ENCODE data around the gene ACAP3.

The ACAP3 gene

GRCh38 chr1:1280782-1281481 lies 26.8 kb downstream of the ACAP3 start:
- no peak for TF ChIP-seq CSDC2 (CRISPR knock-in tag; IDR thresholded peaks at IDR 0.05)
- TF ChIP-seq ZNF70 (CRISPR knock-in tag; IDR thresholded peaks at IDR 0.05) = no peak
- TF ChIP-seq ZFP30 (CRISPR knock-in tag; IDR thresholded peaks at IDR 0.05) = no peak
- TF ChIP-seq RARB (CRISPR knock-in tag; IDR thresholded peaks at IDR 0.05) = no peak
- no peak for TF ChIP-seq CSRNP3 (CRISPR knock-in tag; IDR thresholded peaks at IDR 0.05)
- TF ChIP-seq TOX (CRISPR knock-in tag; IDR thresholded peaks at IDR 0.05; ENCODE audit: borderline replicate concordance) = no peak
- no peak for TF ChIP-seq BACH2 (CRISPR knock-in tag; IDR thresholded peaks at IDR 0.05; ENCODE audit: borderline replicate concordance)
- TF ChIP-seq ZNF8 (CRISPR knock-in tag; IDR thresholded peaks at IDR 0.05) = no peak
- TF ChIP-seq ZC3H10 (CRISPR knock-in tag; IDR thresholded peaks at IDR 0.05) = no peak
- no peak for TF ChIP-seq SNAI2 (CRISPR knock-in tag; IDR thresholded peaks at IDR 0.05)
- no peak for TF ChIP-seq ZNF565 (CRISPR knock-in tag; conservative IDR thresholded peaks at IDR 0.05; ENCODE audit: low read depth)
- TF ChIP-seq CREB5 (CRISPR knock-in tag; IDR thresholded peaks at IDR 0.05; ENCODE audit: low read depth) = no peak
- no peak; the same call in 2 of the 3 replicates for ATAC-seq

GRCh38 chr1:1279028-1279427 lies 28.7 kb downstream of the ACAP3 start:
- ATAC-seq = no peak
- TF ChIP-seq ZFP3 (CRISPR knock-in tag; IDR thresholded peaks at IDR 0.05) = no peak
- no peak for TF ChIP-seq CREB5 (CRISPR knock-in tag; IDR thresholded peaks at IDR 0.05; ENCODE audit: low read depth)
- TF ChIP-seq ESRRG (CRISPR knock-in tag; IDR thresholded peaks at IDR 0.05) = no peak
- no peak for TF ChIP-seq PPARA (CRISPR knock-in tag; IDR thresholded peaks at IDR 0.05; ENCODE audit: borderline replicate concordance)
- TF ChIP-seq ZNF70 (CRISPR knock-in tag; IDR thresholded peaks at IDR 0.05) = no peak
- no peak for TF ChIP-seq GLIS3 (CRISPR knock-in tag; IDR thresholded peaks at IDR 0.05)
- no peak for TF ChIP-seq PATZ1 (CRISPR knock-in tag; IDR thresholded peaks at IDR 0.05; ENCODE audit: borderline replicate concordance)

GRCh38 chr1:1278620-1279019 lies 29.1 kb downstream of the ACAP3 start:
- ATAC-seq = no peak
- TF ChIP-seq ZNF565 (CRISPR knock-in tag; conservative IDR thresholded peaks at IDR 0.05; ENCODE audit: low read depth) = no peak
- TF ChIP-seq ZFP30 (CRISPR knock-in tag; IDR thresholded peaks at IDR 0.05) = no peak
- TF ChIP-seq SNAI2 (CRISPR knock-in tag; IDR thresholded peaks at IDR 0.05) = no peak
- TF ChIP-seq POU6F1 (CRISPR knock-in tag; IDR thresholded peaks at IDR 0.05; ENCODE audit: borderline replicate concordance, low read depth) = no peak
- TF ChIP-seq PATZ1 (CRISPR knock-in tag; IDR thresholded peaks at IDR 0.05; ENCODE audit: borderline replicate concordance) = no peak
- TF ChIP-seq TSHZ2 (CRISPR knock-in tag; IDR thresholded peaks at IDR 0.05) = no peak
- TF ChIP-seq ARNTL (CRISPR knock-in tag; IDR thresholded peaks at IDR 0.05; ENCODE audit: borderline replicate concordance, low read depth) = no peak
- no peak for TF ChIP-seq ESRRG (CRISPR knock-in tag; IDR thresholded peaks at IDR 0.05)
- TF ChIP-seq CSDC2 (CRISPR knock-in tag; IDR thresholded peaks at IDR 0.05) = no peak
- TF ChIP-seq RARB (CRISPR knock-in tag; IDR thresholded peaks at IDR 0.05) = no peak
- TF ChIP-seq ZFP3 (CRISPR knock-in tag; IDR thresholded peaks at IDR 0.05) = no peak
- no peak for TF ChIP-seq ZNF8 (CRISPR knock-in tag; IDR thresholded peaks at IDR 0.05)
- no peak for TF ChIP-seq ISL1 (CRISPR knock-in tag; IDR thresholded peaks at IDR 0.05)
- TF ChIP-seq CSRNP3 (CRISPR knock-in tag; IDR thresholded peaks at IDR 0.05) = no peak
- no peak for TF ChIP-seq ZC3H10 (CRISPR knock-in tag; IDR thresholded peaks at IDR 0.05)
